Measurements from ENCODE around the gene NME3.
A peak's percentile ranks its signal among the peaks of the same experiment; 100 is the strongest.

The NME3 gene

GRCh38 chr16:1793578-1794220 lies 22.4 kb upstream of the NME3 start, which contains the start of gene IGFALS:
TSS of gene IGFALS (minus strand) at chr16:1793705. CDS start at chr16:1793652, 53 bp downstream.
- no peak for DNase-seq (ENCODE audit: low read depth)

GRCh38 chr16:1792836-1793577 lies 21.7 kb upstream of the NME3 start:
- no peak for DNase-seq (ENCODE audit: low read depth)

- DNase-seq (ENCODE audit: low read depth), result no peak
These were observed 20.8 kb upstream of the NME3 start for GRCh38 chr16:1791943-1792812.

GRCh38 chr16:1791256-1791942 lies 20.1 kb upstream of the NME3 start:
- no peak for DNase-seq (ENCODE audit: low read depth)

GRCh38 chr16:1790611-1791255 lies 19.4 kb upstream of the NME3 start:
- DNase-seq (ENCODE audit: low read depth), result no peak

- DNase-seq (ENCODE audit: low read depth), result no peak
These were observed 18.9 kb upstream of the NME3 start for GRCh38 chr16:1790261-1790610.

- DNase-seq (ENCODE audit: low read depth), result no peak
These were observed 18.3 kb upstream of the NME3 start for GRCh38 chr16:1789643-1790045.

GRCh38 chr16:1788708-1789100 lies 17.4 kb upstream of the NME3 start:
- no peak for DNase-seq (ENCODE audit: low read depth)

GRCh38 chr16:1788095-1788707 lies 16.9 kb upstream of the NME3 start:
- DNase-seq (ENCODE audit: low read depth), result no peak

GRCh38 chr16:1787322-1788094 lies 16.2 kb upstream of the NME3 start:
- DNase-seq (ENCODE audit: low read depth), result no peak

- no peak for DNase-seq (ENCODE audit: low read depth)
These were observed 15.6 kb upstream of the NME3 start for GRCh38 chr16:1787056-1787321.

- DNase-seq (ENCODE audit: low read depth), result no peak
These were observed 15.1 kb upstream of the NME3 start for GRCh38 chr16:1786242-1787055.

GRCh38 chr16:1785846-1786170 lies 14.5 kb upstream of the NME3 start:
- no peak for DNase-seq (ENCODE audit: low read depth)

- no peak for DNase-seq (ENCODE audit: low read depth)
These were observed 13.9 kb upstream of the NME3 start for GRCh38 chr16:1784977-1785845.

GRCh38 chr16:1782408-1783264 lies 11.3 kb upstream of the NME3 start, which contains the start of the genes NUBP2 and SPSB3:
TSS of gene NUBP2 (plus strand) at chr16:1782960. CDS start at chr16:1783021, 61 bp downstream.
TSS of gene SPSB3 (minus strand) at chr16:1782571. CDS start at chr16:1781483, 1,088 bp downstream.
- peak; percentile 96 for DNase-seq (ENCODE audit: low read depth)

- DNase-seq (ENCODE audit: low read depth), result no peak
These were observed 10.5 kb upstream of the NME3 start for GRCh38 chr16:1781758-1782407.

- no peak for DNase-seq (ENCODE audit: low read depth)
These were observed 9.9 kb upstream of the NME3 start for GRCh38 chr16:1781254-1781653.

Measured in activated gamma-delta T cell treated with anti-CD3 and anti-CD28 coated beads, Interleukin-2, amount 50 U/mL, for 16 hours (primary cell).